NCI-H187 treated with DMSO at 0.1 percent for 48 hours (cell line): ENCODE data around the gene PRMT6.
"Not testable (repeated sequence)": the region's sequence is repeated elsewhere in the genome, so short reads cannot be mapped to it uniquely, and the experiment has no call there.

Experiments used
- DNase-seq: peaks from one replicate; lab custom pipeline; 2025; lab: John Stamatoyannopoulos, UW

PRMT6 gene

GRCh38 chr1:107056426-107057196 lies at the start of gene PRMT6:
Gene PRMT6 (plus strand): TSS chr1:107056674. CDS start chr1:107056716, 42 bp downstream.
- DNase-seq, result peak; percentile 15

- DNase-seq, result no peak
These were observed 47.2 kb upstream of the PRMT6 start for GRCh38 chr1:107009281-107009680.

GRCh38 chr1:107010582-107010981 lies 45.9 kb upstream of the PRMT6 start:
- no peak for DNase-seq

GRCh38 chr1:107016376-107016978 lies 40.0 kb upstream of the PRMT6 start:
- no peak for DNase-seq

- no peak for DNase-seq
These were observed 38.0 kb upstream of the PRMT6 start for GRCh38 chr1:107018445-107018844.

- no peak for DNase-seq
These were observed 37.3 kb upstream of the PRMT6 start for GRCh38 chr1:107019166-107019565.

GRCh38 chr1:107038874-107039273 lies 17.6 kb upstream of the PRMT6 start:
- not testable (repeated sequence) for DNase-seq

- DNase-seq, result not testable (repeated sequence)
These were observed 11.9 kb upstream of the PRMT6 start for GRCh38 chr1:107044310-107045220.

- no peak for DNase-seq
These were observed 8.9 kb upstream of the PRMT6 start for GRCh38 chr1:107047602-107048001.

GRCh38 chr1:107048241-107048640 lies 8.2 kb upstream of the PRMT6 start:
- no peak for DNase-seq

- DNase-seq, result no peak
These were observed 5.2 kb upstream of the PRMT6 start for GRCh38 chr1:107051266-107051665.

- not testable (repeated sequence) for DNase-seq
These were observed 502 bp upstream of the PRMT6 start for GRCh38 chr1:107055919-107056425.

GRCh38 chr1:107057197-107058133 lies 991 bp downstream of the PRMT6 start:
- DNase-seq, result no peak

- no peak for DNase-seq
These were observed 2.0 kb downstream of the PRMT6 start for GRCh38 chr1:107058245-107059032.

- DNase-seq, result no peak
These were observed 5.4 kb downstream of the PRMT6 start for GRCh38 chr1:107061886-107062285.

- DNase-seq, result no peak
These were observed 17.0 kb downstream of the PRMT6 start for GRCh38 chr1:107073493-107073892.

- no peak for DNase-seq
These were observed 20.4 kb downstream of the PRMT6 start for GRCh38 chr1:107076841-107077240.

- DNase-seq, result no peak
These were observed 22.8 kb downstream of the PRMT6 start for GRCh38 chr1:107079249-107079648.

GRCh38 chr1:107081102-107081501 lies 24.6 kb downstream of the PRMT6 start:
- no peak for DNase-seq

- DNase-seq, result no peak
These were observed 34.9 kb downstream of the PRMT6 start for GRCh38 chr1:107091418-107091817.
